SU-DHL-6 (cell line): ENCODE results near the gene MARS1.

Source experiments
- CTCF ChIP-seq: fragments of 200-600 bp; sonication (generic); IDR thresholded peaks from one replicate; pipeline ENCODE4 v1.5.1; 2017; ENCODE audit warnings: antibody characterized with exemption, mild to moderate bottlenecking, low read length, moderate library complexity; ENCODE audit not compliant: insufficient read depth, poor library complexity, severe bottlenecking
- EZH2phosphoT487 ChIP-seq: fragments of 200-600 bp; sonication (generic), shearing (Covaris generic); conservative IDR thresholded peaks from 2 replicates; pipeline ENCODE4 v1.6.1; 2018; ENCODE audit warnings: mild to moderate bottlenecking, antibody characterized with exemption, low read length, moderate library complexity, mixed read lengths

- no peak for TF ChIP-seq CTCF
- no peak for TF ChIP-seq EZH2phosphoT487
Observed at GRCh38 chr12:57456737-57457490, 31.0 kb upstream of the MARS1 start.
